Measurements from ENCODE around the gene HS3ST6.

Gene HS3ST6

GRCh38 chr16:1914084-1914608 lies 4.1 kb downstream of the HS3ST6 start:
- peaks cover 31% of the 10 kb centered on the region for H3K27me3 ChIP-seq
- H3K9me3 ChIP-seq, result no peaks in the 10 kb centered on the region
- peaks cover 5% of the 10 kb centered on the region; the same call in 1 of the 2 replicates for H3K4me1 ChIP-seq
- no peaks in the 10 kb centered on the region for H3K36me3 ChIP-seq
- no peak overlapping the region for H3K4me3 ChIP-seq (ENCODE audit: low read depth, low read length)
- DNase-seq, result no peak
- TF ChIP-seq CTCF (IDR thresholded peaks at IDR 0.05; ENCODE audit: low read depth, low read length), result no peak

GRCh38 chr16:1913327-1914083 lies 4.7 kb downstream of the HS3ST6 start:
- peaks cover 5% of the 10 kb centered on the region; the same call in 1 of the 2 replicates for H3K4me1 ChIP-seq
- H3K27me3 ChIP-seq, result peaks cover 25% of the 10 kb centered on the region
- TF ChIP-seq CTCF (IDR thresholded peaks at IDR 0.05; ENCODE audit: low read depth, low read length), result no peak
- no peak for DNase-seq
- no peaks in the 10 kb centered on the region for H3K9me3 ChIP-seq
- H3K4me3 ChIP-seq (ENCODE audit: low read depth, low read length), result no peak overlapping the region
- no peaks in the 10 kb centered on the region for H3K36me3 ChIP-seq

- H3K27me3 ChIP-seq, result peaks cover 13% of the 10 kb centered on the region
Measured at GRCh38 chr16:1912215-1912543, 6.0 kb downstream of the HS3ST6 start.

GRCh38 chr16:1911467-1912214 lies 6.6 kb downstream of the HS3ST6 start:
- Histone ChIP-seq H3K27me3 (peaks cover 8% of the 10 kb centered on the region), H3K4me3 (ENCODE audit: low read depth, low read length) (no peak overlapping the region), H3K36me3 (no peaks in the 10 kb centered on the region), H3K9me3 (no peaks in the 10 kb centered on the region), H3K4me1 (peaks cover 5% of the 10 kb centered on the region; the same call in 1 of the 2 replicates)
- TF ChIP-seq CTCF (IDR thresholded peaks at IDR 0.05; ENCODE audit: low read depth, low read length), result no peak
- peak; percentile 9 for DNase-seq

More at GRCh38 chr16:1912215-1912543, 6.0 kb downstream of the HS3ST6 start:
- DNase-seq, result no peak
- no peak for TF ChIP-seq CTCF (IDR thresholded peaks at IDR 0.05; ENCODE audit: low read depth, low read length)
- no peaks in the 10 kb centered on the region for H3K36me3 ChIP-seq
- H3K4me1 ChIP-seq, result peaks cover 5% of the 10 kb centered on the region; the same call in 1 of the 2 replicates
- H3K9me3 ChIP-seq, result no peaks in the 10 kb centered on the region
- H3K4me3 ChIP-seq (ENCODE audit: low read depth, low read length), result no peak overlapping the region

GRCh38 chr16:1909561-1910231 lies 8.5 kb downstream of the HS3ST6 start:
- Histone ChIP-seq H3K36me3 (no peaks in the 10 kb centered on the region), H3K9me3 (no peaks in the 10 kb centered on the region), H3K4me3 (ENCODE audit: low read depth, low read length) (no peak overlapping the region), H3K4me1 (peaks cover 5% of the 10 kb centered on the region; the same call in 1 of the 2 replicates), H3K27me3 (no peaks in the 10 kb centered on the region)
- TF ChIP-seq CTCF (IDR thresholded peaks at IDR 0.05; ENCODE audit: low read depth, low read length), result no peak
- DNase-seq, result peak; percentile 46
